ENCODE data around the gene ACOT13.

DNA sequence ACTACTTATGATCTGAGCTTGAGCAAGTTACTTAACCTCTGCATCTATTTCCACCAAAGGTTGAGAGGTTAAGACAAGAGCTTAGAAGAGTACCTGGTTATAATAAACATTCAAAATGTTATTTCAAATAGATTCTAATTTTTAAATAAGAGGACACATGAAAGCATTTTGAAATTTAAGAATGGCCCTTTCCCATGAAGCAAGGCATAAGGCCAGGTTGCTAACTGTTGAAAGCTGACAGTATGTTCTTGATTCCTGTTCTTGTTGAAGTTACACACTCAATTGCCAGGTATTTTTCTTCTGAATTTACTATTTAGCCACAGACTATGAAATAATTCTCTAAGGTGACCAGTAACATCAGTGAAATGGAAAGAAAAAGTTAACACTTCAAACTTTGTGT lies 37.6 kb downstream of the ACOT13 start:
- TF ChIP-seq, protein P1, sequence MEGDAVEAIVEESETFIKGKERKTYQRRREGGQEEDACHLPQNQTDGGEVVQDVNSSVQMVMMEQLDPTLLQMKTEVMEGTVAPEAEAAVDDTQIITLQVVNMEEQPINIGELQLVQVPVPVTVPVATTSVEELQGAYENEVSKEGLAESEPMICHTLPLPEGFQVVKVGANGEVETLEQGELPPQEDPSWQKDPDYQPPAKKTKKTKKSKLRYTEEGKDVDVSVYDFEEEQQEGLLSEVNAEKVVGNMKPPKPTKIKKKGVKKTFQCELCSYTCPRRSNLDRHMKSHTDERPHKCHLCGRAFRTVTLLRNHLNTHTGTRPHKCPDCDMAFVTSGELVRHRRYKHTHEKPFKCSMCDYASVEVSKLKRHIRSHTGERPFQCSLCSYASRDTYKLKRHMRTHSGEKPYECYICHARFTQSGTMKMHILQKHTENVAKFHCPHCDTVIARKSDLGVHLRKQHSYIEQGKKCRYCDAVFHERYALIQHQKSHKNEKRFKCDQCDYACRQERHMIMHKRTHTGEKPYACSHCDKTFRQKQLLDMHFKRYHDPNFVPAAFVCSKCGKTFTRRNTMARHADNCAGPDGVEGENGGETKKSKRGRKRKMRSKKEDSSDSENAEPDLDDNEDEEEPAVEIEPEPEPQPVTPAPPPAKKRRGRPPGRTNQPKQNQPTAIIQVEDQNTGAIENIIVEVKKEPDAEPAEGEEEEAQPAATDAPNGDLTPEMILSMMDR (IDR thresholded peaks at IDR 0.05; ENCODE audit: control extremely low read depth in 1 of 3, insufficient read depth in 1 of 3, low read depth in 1 of 3, low read length in 3 of 3), result no peak
- TF ChIP-seq POU5F1 (IDR thresholded peaks at IDR 0.05; ENCODE audit: low read depth, low read length), result no peak
- TF ChIP-seq YY1 (IDR thresholded peaks at IDR 0.05; ENCODE audit: low read depth, low read length), result no peak
- TF ChIP-seq POLR2AphosphoS5 (IDR thresholded peaks at IDR 0.05; ENCODE audit: low read depth, low read length), result no peak
- TF ChIP-seq SP1 (IDR thresholded peaks at IDR 0.05; ENCODE audit: low read depth, low read length), result no peak
- TF ChIP-seq, protein P2, sequence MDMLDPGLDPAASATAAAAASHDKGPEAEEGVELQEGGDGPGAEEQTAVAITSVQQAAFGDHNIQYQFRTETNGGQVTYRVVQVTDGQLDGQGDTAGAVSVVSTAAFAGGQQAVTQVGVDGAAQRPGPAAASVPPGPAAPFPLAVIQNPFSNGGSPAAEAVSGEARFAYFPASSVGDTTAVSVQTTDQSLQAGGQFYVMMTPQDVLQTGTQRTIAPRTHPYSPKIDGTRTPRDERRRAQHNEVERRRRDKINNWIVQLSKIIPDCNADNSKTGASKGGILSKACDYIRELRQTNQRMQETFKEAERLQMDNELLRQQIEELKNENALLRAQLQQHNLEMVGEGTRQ (IDR thresholded peaks at IDR 0.05; ENCODE audit: low read length), result no peak
